GM19351 (cell line): ENCODE data around the gene CCDC24.

Source experiments
- ATAC-seq: cut with Tn5 transposase; IDR thresholded peaks from one replicate; pipeline ENCODE4 v1.9.1; 2021; ENCODE audit warnings: mild to moderate bottlenecking, moderate library complexity; ENCODE audit not compliant: unreplicated experiment

CCDC24 gene

DNA sequence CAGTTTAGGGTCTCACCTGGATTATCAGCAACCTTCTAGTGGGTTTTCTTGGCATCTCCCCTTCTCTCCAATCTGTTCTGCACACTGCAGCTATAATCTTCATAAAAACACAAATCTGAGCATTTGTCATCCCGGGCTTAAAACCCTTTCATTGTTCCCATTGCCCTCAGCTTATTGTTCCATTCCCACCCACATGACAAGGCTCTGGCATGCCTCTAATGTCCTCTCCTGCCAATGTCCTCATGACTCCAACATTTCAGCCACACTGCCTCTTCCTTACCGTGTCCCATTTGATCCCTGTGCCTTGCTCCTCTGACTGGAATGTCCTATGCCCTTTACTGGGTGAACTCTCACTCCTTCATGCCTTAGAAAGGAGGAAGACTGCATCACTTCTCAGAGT is 29.1 kb upstream of the CCDC24 start:
- no peak for ATAC-seq

DNA sequence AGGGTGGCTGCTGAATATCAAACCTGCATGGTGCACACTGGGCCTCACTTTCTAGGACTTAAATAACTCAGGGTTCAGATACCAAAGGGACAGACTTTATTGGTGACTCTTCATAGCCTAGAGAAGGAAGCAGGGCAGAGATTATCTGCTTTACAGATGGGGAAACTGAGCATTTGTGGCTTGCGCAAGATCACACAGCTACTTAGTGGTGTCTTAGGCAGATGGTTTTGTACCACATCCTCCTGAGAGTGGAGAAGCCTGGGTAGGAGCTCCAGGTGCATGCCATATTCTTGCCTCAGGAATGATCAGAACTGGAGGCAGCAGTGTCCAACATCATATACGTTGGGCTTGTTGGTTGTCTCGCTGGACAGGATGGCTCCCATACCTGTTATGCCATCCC is 28.4 kb upstream of the CCDC24 start:
- no peak for ATAC-seq

DNA sequence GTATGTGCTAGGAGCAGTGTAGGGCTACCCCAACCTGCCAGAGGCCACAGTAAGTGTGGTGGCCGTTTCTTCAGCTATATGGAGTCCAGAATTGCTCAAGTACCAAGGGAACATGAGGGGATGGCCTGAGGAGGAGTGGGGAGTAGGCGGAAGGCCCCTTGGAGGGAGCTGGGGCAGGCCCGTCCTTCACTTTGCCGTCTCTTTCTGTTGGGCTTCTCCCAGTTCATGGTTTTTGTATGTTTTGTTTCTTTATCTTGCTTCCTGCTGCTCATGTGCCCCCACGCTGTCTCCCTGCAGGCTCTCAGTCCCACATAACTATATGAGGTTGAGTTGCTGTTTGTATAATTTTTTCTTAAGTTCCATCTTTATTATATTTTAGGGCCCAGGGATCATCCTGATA is 27.5 kb upstream of the CCDC24 start:
- ATAC-seq, result no peak

- ATAC-seq, result no peak
Observed at GRCh38 chr1:43965316-43965715, 26.1 kb upstream of the CCDC24 start.

GRCh38 chr1:43968348-43968948 is 23.0 kb upstream of the CCDC24 start:
- no peak for ATAC-seq

- ATAC-seq, result no peak
Observed at GRCh38 chr1:43969416-43969745, 22.0 kb upstream of the CCDC24 start.

DNA sequence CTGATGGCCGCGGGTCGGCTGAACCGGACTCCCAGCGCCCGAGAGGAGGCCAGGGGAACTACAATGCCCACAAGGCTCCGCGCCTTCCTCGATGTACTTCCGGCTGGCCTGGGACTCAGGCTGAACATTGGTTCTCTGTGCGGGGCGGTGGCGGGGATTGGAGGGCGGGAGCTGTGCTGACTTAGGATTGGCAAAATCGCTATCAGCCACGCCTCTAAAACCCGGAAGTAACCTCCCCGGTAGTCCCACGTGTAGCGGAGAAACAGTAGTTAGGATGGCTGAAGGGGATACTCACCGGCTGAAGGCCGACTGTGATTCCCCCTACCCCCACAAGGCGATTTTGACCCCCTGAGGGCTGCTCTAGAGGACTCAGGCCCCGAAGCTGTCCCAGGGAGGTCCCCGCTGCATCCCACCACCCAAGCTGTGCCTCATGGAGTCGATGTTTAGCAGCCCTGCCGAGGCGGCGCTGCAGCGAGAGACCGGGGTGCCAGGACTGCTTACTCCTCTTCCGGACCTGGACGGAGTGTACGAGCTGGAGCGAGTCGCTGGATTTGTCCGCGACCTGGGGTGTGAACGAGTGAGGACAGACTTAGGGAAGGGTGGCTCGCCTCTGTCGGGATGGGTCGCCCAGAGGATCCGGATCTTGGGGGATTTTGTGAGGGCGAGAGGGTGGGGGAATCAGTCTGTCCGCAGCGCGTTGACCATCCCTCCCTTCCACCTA is 21.5 kb upstream of the CCDC24 start, which contains the start of gene DPH2:
Gene DPH2 (plus strand): TSS at position 265 of the 721 bp plus-strand sequence. CDS start 166 bp downstream, at position 431.
- peak; percentile 88 for ATAC-seq

DNA sequence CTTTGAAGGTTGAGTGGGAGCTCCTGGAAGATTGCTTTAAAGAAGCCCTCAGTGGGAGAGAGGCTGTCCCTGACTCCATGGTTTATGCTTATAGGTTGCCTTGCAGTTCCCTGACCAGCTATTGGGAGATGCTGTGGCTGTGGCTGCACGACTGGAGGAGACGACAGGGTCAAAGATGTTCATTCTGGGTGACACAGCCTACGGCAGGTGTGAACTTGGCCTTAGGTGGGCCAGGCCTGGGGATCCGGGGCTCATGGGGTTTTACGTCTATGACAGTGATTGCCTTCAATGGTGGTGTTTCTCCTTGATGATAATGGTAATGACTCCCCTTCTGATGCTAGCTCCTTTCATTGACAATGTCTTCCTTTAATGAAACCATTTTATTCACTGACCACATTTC is 20.9 kb upstream of the CCDC24 start:
- no peak for ATAC-seq

- no peak for ATAC-seq
Observed at GRCh38 chr1:43970911-43971310, 20.5 kb upstream of the CCDC24 start.

DNA sequence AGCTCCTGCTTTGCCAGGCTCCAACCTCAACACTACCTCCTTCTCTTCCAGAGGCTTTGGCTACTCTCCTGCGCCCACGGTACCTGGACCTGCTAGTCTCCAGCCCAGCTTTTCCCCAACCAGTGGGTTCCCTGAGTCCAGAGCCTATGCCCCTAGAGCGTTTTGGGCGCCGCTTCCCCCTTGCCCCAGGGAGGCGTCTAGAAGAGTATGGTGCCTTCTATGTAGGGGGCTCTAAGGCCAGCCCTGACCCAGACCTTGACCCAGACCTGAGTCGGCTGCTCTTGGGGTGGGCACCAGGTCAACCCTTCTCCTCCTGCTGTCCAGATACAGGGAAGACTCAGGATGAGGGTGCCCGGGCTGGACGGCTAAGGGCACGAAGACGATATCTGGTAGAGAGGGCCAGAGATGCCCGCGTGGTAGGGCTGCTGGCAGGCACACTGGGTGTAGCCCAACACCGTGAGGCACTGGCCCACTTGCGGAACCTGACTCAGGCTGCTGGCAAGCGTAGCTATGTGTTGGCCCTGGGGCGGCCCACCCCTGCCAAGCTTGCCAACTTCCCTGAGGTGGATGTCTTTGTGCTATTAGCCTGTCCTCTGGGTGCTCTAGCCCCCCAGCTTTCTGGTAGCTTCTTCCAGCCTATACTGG is 19.9 kb upstream of the CCDC24 start:
- ATAC-seq, result no peak

DNA sequence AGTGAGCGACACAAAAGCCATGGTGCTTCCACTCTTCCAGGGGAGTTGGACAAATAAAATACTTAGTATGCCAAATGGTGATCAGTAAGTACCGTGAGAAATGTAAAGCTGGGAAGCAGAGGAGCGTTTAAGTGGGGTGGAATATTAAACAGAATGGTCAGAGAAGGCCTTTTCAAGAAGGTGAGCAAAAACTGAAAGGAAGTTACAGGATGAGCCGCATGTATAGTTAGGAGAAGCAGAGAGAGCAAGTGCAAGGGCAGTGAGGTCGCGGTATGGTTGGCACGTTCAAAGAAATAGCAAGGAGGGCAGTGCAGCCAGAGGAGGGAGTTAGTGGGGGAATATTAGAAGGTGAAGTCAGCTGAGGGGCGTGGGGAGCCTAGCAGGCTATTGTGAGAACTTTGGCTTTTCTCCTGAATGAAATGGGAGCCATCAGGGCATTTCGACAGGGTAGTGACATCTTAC is 17.4 kb upstream of the CCDC24 start:
- no peak for ATAC-seq

GRCh38 chr1:43974443-43975248 is 16.8 kb upstream of the CCDC24 start, which contains the start of gene ATP6V0B:
Gene ATP6V0B (plus strand): TSS chr1:43974960. CDS start chr1:43975041, 81 bp downstream.
- peak; percentile 61 for ATAC-seq

GRCh38 chr1:43975249-43975961 is 16.0 kb upstream of the CCDC24 start:
- ATAC-seq, result no peak

- ATAC-seq, result no peak
Observed at GRCh38 chr1:43976045-43976444, 15.4 kb upstream of the CCDC24 start.

- no peak for ATAC-seq
Observed at GRCh38 chr1:43976890-43977289, 14.5 kb upstream of the CCDC24 start.

GRCh38 chr1:43977376-43978263 is 13.8 kb upstream of the CCDC24 start:
- ATAC-seq, result no peak

- no peak for ATAC-seq
Observed at GRCh38 chr1:43978264-43978550, 13.2 kb upstream of the CCDC24 start.

DNA sequence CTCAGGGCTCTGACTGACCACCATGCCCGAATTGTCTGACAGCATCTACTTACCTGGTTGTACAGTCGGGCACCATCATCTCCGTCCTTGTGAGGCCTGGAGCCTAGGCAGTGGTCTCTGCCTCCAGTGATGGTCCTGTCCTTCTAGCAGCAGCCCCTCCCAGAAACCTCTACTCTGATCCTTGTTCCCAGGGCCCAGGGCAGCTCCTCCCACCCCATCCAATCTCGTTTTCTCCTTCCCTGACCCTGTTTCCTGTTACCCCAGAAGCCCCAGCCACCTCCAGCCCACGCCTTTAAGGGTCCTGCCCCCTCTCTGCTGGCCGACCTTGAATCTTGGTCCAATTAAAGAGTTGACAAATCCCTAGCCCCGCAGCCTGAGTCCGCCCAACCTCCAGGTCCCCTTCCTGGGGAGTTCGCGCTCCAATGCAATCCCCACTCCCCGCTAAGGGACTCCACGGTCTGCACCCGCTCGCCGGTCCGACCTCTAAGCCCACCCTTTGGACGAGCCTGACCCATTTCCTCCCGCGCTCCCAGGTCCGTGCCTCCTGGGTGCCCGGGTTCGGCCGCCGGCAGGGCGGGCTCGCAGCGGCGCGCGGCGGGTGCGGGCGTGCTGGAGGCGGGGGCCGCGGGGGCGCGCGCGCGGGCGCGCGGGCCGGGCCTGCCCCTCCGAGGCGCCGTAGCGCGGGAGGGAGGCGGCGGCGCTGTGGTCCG is 12.7 kb upstream of the CCDC24 start, which contains the start of gene B4GALT2:
Gene B4GALT2 (plus strand): TSS at position 660 of the 710 bp plus-strand sequence. CDS start 1,951 bp downstream, outside the sequence.
- ATAC-seq, result no peak

GRCh38 chr1:43979261-43979527 is 12.2 kb upstream of the CCDC24 start:
- no peak for ATAC-seq
